Panc1 (cell line): ENCODE measurements around the gene CHST11. TPM values are rescaled to one million over a fixed set of nuclear protein-coding genes. Genes with fewer than 3 reads are reported as not detected.

ENCODE experiments used
- ATAC-seq: fragments of 200-7000 bp; cut with Tn5 transposase; 2 replicates; pipeline ENCODE4 v1.9.1; 2020; ENCODE audit warnings: mild to moderate bottlenecking, moderate library complexity
- BruUV-seq: library from RNA; stranded (reverse); fragments of 400-500 nt; replicated peaks from 2 replicates; lab custom pipeline; 2021; lab: Mats Ljungman, UMichigan
- CTCF ChIA-PET: fragments of 300-600 bp; sonication (Branson Sonifier 250); formaldehyde crosslinking; loops from one replicate; lab custom pipeline; 2022; ENCODE audit warnings: antibody characterized with exemption; lab: Charles Lee
- POLR2A ChIA-PET: fragments of 300-600 bp; sonication (Branson Sonifier 250); formaldehyde crosslinking; loops from one replicate; lab custom pipeline; 2022; ENCODE audit warnings: antibody characterized with exemption; lab: Charles Lee
- DNase-seq: peaks from one replicate; pipeline ENCODE4 v3.0.0-alpha.2; 2010; ENCODE audit warnings: low read depth, low spot score
- H3K27ac ChIP-seq: 2 replicates; pipeline ENCODE4 v1.5.1; 2011; ENCODE audit warnings: mild to moderate bottlenecking, low read length, inconsistent platforms
- H3K27me3 ChIP-seq: fragments of 200-500 bp; sonication (Bioruptor generic); 2 replicates; pipeline ENCODE4 v1.6.0; 2014; ENCODE audit warnings: low read length, inconsistent platforms; ENCODE audit not compliant: control insufficient read depth, insufficient read depth
- H3K36me3 ChIP-seq: fragments of 200-500 bp; sonication (Bioruptor generic); 2 replicates; pipeline ENCODE4 v1.5.1; 2014; ENCODE audit warnings: inconsistent platforms, mild to moderate bottlenecking, low read length, moderate library complexity; ENCODE audit not compliant: control insufficient read depth, insufficient read depth
- H3K4me1 ChIP-seq: 2 replicates; pipeline ENCODE4 v1.5.1; 2011; ENCODE audit warnings: inconsistent platforms, mild to moderate bottlenecking, low read length, moderate library complexity; ENCODE audit not compliant: control insufficient read depth, insufficient read depth
- H3K4me3 ChIP-seq, 2 experiments: 2 replicates each; pipeline ENCODE4 v1.5.1; 2011 to 2012; ENCODE audit warnings: low read depth in 2 of 2, low read length in 2 of 2, mild to moderate bottlenecking in 2 of 2, inconsistent platforms in 1 of 2, moderate library complexity in 1 of 2
- H3K9me3 ChIP-seq: fragments of 200-500 bp; sonication (Bioruptor generic); 2 replicates; pipeline ENCODE4 v1.5.1; 2014; ENCODE audit warnings: low read depth, mild to moderate bottlenecking, inconsistent platforms, low read length, moderate library complexity; ENCODE audit not compliant: control insufficient read depth, insufficient read depth
- POLR2AphosphoS5 ChIP-seq: IDR thresholded peaks from 2 replicates; pipeline ENCODE4 v1.6.1; 2012; ENCODE audit warnings: mild to moderate bottlenecking, low read depth, low read length, moderate library complexity
- SIN3A ChIP-seq: IDR thresholded peaks from 2 replicates; pipeline ENCODE4 v1.6.1; 2012; ENCODE audit warnings: low read depth, mild to moderate bottlenecking, low read length, moderate library complexity, borderline replicate concordance; ENCODE audit not compliant: insufficient read depth
- TCF7L2 ChIP-seq: IDR thresholded peaks from 2 replicates; pipeline ENCODE4 v1.6.1; 2011; ENCODE audit warnings: mild to moderate bottlenecking, low read depth, low read length, inconsistent platforms
- in situ Hi-C: cut with HindIII; loops from 2 replicates; pipeline ENCODE4 v1.10.0; 2016; ENCODE audit warnings: low sequenced_read_pairs, low pct_unique_long_range_greater_than_20kb
- intact Hi-C: fragments of 100-400 bp; cut with micrococcal nuclease; formaldehyde crosslinking; loops from one replicate; pipeline ENCODE4 v1.10.0; 2022; ENCODE audit not compliant: unreplicated experiment
- total RNA-seq: library from RNA; stranded (reverse); gene quantifications from one replicate; pipeline ENCODE4 v1.2.1, GENCODE V29; 2021; ENCODE audit not compliant: unreplicated experiment
- TF ChIP-seq, protein P1 (sequence below), 2 experiments: IDR thresholded peaks; 2 replicates each; pipeline ENCODE4 v1.6.1; 2011 to 2012; ENCODE audit warnings: low read depth in 2 of 2, control low read depth in 1 of 2, low read length in 1 of 2, mild to moderate bottlenecking in 1 of 2, moderate library complexity in 1 of 2; ENCODE audit not compliant: insufficient read depth in 1 of 2
- TF ChIP-seq, protein P2 (sequence below): fragments of 450-650 bp; IDR thresholded peaks from 2 replicates; pipeline ENCODE4 v1.5.1; 2017; ENCODE audit warnings: mild to moderate bottlenecking

Gene CHST11
- total RNA-seq, 1 experiment from 2014 or later, result 11.4 TPM

DNA sequence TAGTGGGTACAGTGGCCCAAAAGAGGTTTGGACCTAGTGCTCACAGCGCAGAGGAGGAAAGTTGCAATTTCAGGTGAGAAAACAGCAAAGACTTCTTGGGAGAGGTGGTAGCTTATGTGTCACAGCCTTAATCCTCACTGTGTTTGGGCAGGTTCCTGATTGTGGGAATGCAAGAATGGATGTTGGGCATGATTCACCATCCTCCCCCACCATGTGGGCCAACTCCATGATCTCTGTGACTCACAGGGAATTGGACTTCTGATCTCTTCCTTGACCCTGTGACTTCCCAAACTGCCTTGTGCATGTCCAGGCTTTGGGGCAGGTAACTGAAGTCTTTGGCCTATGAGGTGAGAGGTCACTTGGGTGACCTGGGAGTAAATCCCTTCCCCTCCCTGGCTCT, 1.8 kb upstream of the CHST11 start:
- ATAC-seq, result no peak

DNA sequence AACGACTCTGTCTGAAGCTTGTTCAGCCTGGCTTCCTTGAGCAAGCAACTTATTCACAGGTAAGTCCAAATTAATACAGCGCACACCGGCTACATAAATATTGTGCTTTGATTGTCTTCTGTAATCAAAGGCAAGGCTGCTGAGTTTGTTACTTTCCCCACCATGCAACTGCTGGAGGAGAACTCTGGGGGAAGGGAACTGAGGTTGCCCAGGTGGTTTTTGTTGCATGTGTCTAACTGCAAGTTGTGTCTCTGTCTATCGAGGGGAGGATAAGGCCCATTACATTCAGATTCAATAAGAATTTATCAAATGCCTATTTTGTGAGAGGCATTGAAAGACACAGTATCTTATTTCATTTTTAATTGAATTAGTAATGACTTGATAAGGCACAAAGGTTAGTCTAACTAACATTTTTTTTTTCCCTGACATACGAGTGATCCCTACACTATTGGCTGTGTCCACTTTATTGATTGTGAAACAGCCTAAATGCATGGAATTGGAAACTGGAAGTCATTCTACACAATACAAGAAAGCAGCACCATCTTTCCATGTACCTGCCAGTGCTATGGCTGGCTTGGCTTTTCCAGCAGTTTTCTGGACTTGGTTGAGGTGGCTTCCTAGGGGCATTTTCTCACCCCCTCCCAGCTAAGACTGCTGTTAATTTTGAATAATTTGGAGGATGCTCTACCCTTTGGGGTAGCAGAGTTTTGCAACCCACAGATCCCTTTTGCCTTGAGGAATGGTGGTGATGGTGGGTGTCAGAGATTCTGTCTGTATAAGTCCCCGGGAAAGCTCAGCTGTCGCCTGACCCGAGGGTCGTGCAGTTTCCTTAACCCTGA, 951 bp upstream of the CHST11 start:
- Histone ChIP-seq H3K27me3 (peaks cover 6% of the 10 kb centered on the region; the same call in 1 of the 2 replicates), H3K9me3 (no peaks in the 10 kb centered on the region), H3K4me3 (peak overlapping the region; percentile 55 to 61), H3K36me3 (no peaks in the 10 kb centered on the region), H3K4me1 (peaks cover 11% of the 10 kb centered on the region), H3K27ac (peak overlapping the region; percentile 69)
- ATAC-seq (no peak), DNase-seq (no peak)
- TF ChIP-seq SIN3A (no peak), TCF7L2 (no peak), POLR2AphosphoS5 (no peak)
- TF ChIP-seq, protein P1, sequence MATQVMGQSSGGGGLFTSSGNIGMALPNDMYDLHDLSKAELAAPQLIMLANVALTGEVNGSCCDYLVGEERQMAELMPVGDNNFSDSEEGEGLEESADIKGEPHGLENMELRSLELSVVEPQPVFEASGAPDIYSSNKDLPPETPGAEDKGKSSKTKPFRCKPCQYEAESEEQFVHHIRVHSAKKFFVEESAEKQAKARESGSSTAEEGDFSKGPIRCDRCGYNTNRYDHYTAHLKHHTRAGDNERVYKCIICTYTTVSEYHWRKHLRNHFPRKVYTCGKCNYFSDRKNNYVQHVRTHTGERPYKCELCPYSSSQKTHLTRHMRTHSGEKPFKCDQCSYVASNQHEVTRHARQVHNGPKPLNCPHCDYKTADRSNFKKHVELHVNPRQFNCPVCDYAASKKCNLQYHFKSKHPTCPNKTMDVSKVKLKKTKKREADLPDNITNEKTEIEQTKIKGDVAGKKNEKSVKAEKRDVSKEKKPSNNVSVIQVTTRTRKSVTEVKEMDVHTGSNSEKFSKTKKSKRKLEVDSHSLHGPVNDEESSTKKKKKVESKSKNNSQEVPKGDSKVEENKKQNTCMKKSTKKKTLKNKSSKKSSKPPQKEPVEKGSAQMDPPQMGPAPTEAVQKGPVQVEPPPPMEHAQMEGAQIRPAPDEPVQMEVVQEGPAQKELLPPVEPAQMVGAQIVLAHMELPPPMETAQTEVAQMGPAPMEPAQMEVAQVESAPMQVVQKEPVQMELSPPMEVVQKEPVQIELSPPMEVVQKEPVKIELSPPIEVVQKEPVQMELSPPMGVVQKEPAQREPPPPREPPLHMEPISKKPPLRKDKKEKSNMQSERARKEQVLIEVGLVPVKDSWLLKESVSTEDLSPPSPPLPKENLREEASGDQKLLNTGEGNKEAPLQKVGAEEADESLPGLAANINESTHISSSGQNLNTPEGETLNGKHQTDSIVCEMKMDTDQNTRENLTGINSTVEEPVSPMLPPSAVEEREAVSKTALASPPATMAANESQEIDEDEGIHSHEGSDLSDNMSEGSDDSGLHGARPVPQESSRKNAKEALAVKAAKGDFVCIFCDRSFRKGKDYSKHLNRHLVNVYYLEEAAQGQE (IDR thresholded peaks at IDR 0.05; ENCODE audit: insufficient read depth in 1 of 2, low read depth in 2 of 2, low read length in 1 of 2), result no peak
- TF ChIP-seq, protein P2, sequence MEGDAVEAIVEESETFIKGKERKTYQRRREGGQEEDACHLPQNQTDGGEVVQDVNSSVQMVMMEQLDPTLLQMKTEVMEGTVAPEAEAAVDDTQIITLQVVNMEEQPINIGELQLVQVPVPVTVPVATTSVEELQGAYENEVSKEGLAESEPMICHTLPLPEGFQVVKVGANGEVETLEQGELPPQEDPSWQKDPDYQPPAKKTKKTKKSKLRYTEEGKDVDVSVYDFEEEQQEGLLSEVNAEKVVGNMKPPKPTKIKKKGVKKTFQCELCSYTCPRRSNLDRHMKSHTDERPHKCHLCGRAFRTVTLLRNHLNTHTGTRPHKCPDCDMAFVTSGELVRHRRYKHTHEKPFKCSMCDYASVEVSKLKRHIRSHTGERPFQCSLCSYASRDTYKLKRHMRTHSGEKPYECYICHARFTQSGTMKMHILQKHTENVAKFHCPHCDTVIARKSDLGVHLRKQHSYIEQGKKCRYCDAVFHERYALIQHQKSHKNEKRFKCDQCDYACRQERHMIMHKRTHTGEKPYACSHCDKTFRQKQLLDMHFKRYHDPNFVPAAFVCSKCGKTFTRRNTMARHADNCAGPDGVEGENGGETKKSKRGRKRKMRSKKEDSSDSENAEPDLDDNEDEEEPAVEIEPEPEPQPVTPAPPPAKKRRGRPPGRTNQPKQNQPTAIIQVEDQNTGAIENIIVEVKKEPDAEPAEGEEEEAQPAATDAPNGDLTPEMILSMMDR, result no peak
- intact Hi-C loops (no loop called here), in situ Hi-C loops (no loop called here)
- CTCF ChIA-PET, result no interaction called here
- POLR2A ChIA-PET, result no interaction called here
- no TSS peak for BruUV-seq

More for the DNA sequence above, 1.8 kb upstream of the CHST11 start:
- TF ChIP-seq, protein P1 (IDR thresholded peaks at IDR 0.05; ENCODE audit: insufficient read depth in 1 of 2, low read depth in 2 of 2, low read length in 1 of 2), result no peak
- peaks cover 9% of the 10 kb centered on the region; the same call in 1 of the 2 replicates for H3K27me3 ChIP-seq
- BruUV-seq, result no TSS peak
- H3K36me3 ChIP-seq, result no peaks in the 10 kb centered on the region
- ChIA-PET CTCF (no interaction called here), POLR2A (no interaction called here)
- H3K4me3 ChIP-seq, result no peak overlapping the region
- H3K27ac ChIP-seq, result no peak overlapping the region
- in situ Hi-C loops, result no loop called here
- H3K4me1 ChIP-seq, result peaks cover 11% of the 10 kb centered on the region
- H3K9me3 ChIP-seq, result no peaks in the 10 kb centered on the region; the same call in 1 of the 2 replicates
- DNase-seq, result no peak
- intact Hi-C loops, result no loop called here
